NCI-H1436 treated with DMSO at 0.1 percent for 48 hours (cell line): ENCODE measurements around the gene RGS17.
"Not testable (repeated sequence)": the region's sequence is repeated elsewhere in the genome, so short reads cannot be mapped to it uniquely, and the experiment has no call there.

Experiments used
- DNase-seq: peaks from one replicate; lab custom pipeline; 2025; lab: John Stamatoyannopoulos, UW

Gene RGS17

GRCh38 chr6:152983637-152984512, 147.2 kb downstream of the RGS17 start:
- peak; percentile 89 for DNase-seq

GRCh38 chr6:152982904-152983636, 148.0 kb downstream of the RGS17 start, which contains the start of gene FBXO5:
FBXO5 (minus strand) TSS chr6:152983041; CDS start chr6:152982959, 82 bp downstream.
- DNase-seq: peak; percentile 87

GRCh38 chr6:152981989-152982903, 148.8 kb downstream of the RGS17 start:
- DNase-seq: no peak

- no peak for DNase-seq
Measured at GRCh38 chr6:152981219-152981618, 149.9 kb downstream of the RGS17 start.

GRCh38 chr6:152980656-152981055, 150.4 kb downstream of the RGS17 start:
- DNase-seq: no peak

GRCh38 chr6:152979116-152979515, 152.0 kb downstream of the RGS17 start:
- no peak for DNase-seq

GRCh38 chr6:152978058-152978457, 153.0 kb downstream of the RGS17 start:
- no peak for DNase-seq

- DNase-seq: no peak
Measured at GRCh38 chr6:152977556-152977955, 153.5 kb downstream of the RGS17 start.

GRCh38 chr6:152976749-152977148, 154.3 kb downstream of the RGS17 start:
- DNase-seq: no peak

- no peak for DNase-seq
Measured at GRCh38 chr6:152975204-152975915, 155.7 kb downstream of the RGS17 start.

- DNase-seq: no peak
Measured at GRCh38 chr6:152973916-152974315, 157.2 kb downstream of the RGS17 start.

GRCh38 chr6:152969688-152970418, 161.2 kb downstream of the RGS17 start:
- DNase-seq: no peak

GRCh38 chr6:152966168-152966894, 164.8 kb downstream of the RGS17 start:
- DNase-seq: not testable (repeated sequence)

- no peak for DNase-seq
Measured at GRCh38 chr6:152959333-152959732, 171.7 kb downstream of the RGS17 start.

GRCh38 chr6:152957796-152958195, 173.3 kb downstream of the RGS17 start:
- no peak for DNase-seq
